Dendritic cell treated with granulocyte-macrophage colony-stimulating factor and Interleukin-4, amounts not matched to agents 40 ng/mL and 50 ng/mL, for 4 days (primary cell): ENCODE measurements around the gene LILRB4.
"Not testable (repeated sequence)": the region's sequence is repeated elsewhere in the genome, so short reads cannot be mapped to it uniquely, and the experiment has no call there.

Experiments
- H3K27ac Mint-ChIP-seq: one replicate; pipeline ENCODE4 v1.8.0; 2022; ENCODE audit warnings: mild to moderate bottlenecking, mixed read lengths
- H3K27me3 Mint-ChIP-seq: one replicate; pipeline ENCODE4 v1.8.0; 2022; ENCODE audit warnings: mild to moderate bottlenecking, mixed read lengths
- H3K36me3 Mint-ChIP-seq: one replicate; pipeline ENCODE4 v1.8.0; 2022; ENCODE audit warnings: low read depth, mixed read lengths
- H3K4me1 Mint-ChIP-seq: one replicate; pipeline ENCODE4 v1.8.0; 2022; ENCODE audit warnings: low read depth, mixed read lengths
- H3K4me3 Mint-ChIP-seq: one replicate; pipeline ENCODE4 v1.8.0; 2022; ENCODE audit warnings: mild to moderate bottlenecking, moderate library complexity, mixed read lengths
- H3K9me3 Mint-ChIP-seq: one replicate; pipeline ENCODE4 v1.8.0; 2022; ENCODE audit warnings: mixed read lengths
- intact Hi-C: fragments of 100-400 bp; cut with micrococcal nuclease; formaldehyde crosslinking; loops from one replicate; pipeline ENCODE4 v1.15.0; 2022

LILRB4 gene

GRCh38 chr19:54662730-54663129 lies at the start of gene LILRB4:
Gene LILRB4 (plus strand): TSS chr19:54662985. CDS start chr19:54663034, 49 bp downstream.
- Mint-ChIP-seq H3K27ac (peak within 1 kb of the TSS; percentile 81), H3K27me3 (peaks cover 12% of the 10 kb centered on the region), H3K9me3 (no peaks in the 10 kb centered on the region), H3K36me3 (peaks cover 51% of the 10 kb centered on the region), H3K4me1 (peaks cover 86% of the 10 kb centered on the region), H3K4me3 (peak within 1 kb of the TSS; percentile 92)
- intact Hi-C loops, result no loop called here

DNA sequence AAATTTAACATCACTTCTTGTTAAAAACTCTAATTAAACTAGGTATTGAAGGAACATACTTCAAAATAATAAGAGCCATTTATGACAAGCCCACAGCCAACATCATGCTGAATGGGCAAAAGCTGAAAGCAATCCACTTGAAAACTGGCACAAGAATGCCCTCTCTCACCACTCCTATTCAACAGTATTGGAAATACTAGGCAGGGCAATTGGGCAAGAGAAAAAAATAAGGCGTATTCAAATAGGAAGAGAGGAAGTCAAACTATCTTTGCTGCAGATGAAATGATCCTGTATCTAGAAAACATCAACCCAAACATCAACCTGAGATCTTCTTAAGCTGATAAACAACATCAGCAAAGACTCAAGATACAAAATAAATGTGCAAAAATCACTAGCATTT lies 48.1 kb upstream of the LILRB4 start:
- intact Hi-C loops, result no loop called here
- H3K27ac Mint-ChIP-seq, result no peak overlapping the region
- no peak overlapping the region for H3K4me3 Mint-ChIP-seq
- H3K27me3 Mint-ChIP-seq, result peaks cover 6% of the 10 kb centered on the region
- H3K4me1 Mint-ChIP-seq, result peaks cover 72% of the 10 kb centered on the region
- no peaks in the 10 kb centered on the region for H3K9me3 Mint-ChIP-seq
- no peaks in the 10 kb centered on the region for H3K36me3 Mint-ChIP-seq

DNA sequence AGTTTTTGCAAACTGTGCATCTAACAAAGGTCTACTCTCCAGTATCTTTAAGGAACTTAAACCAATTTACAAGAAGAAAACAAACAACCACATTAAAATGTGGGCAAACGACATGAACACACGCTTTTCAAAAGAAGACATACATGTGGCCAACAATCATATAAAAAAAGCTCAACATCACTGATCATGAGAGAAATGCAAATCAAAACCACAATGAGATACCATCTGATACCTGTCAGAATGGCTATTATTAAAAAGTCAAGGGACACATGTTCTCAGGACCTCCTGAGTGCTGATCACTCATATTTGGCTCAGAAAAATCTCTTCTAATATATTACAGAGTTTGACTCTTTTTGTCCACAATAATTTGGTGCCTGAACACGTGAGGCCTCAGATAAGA lies 46.7 kb upstream of the LILRB4 start:
- no peaks in the 10 kb centered on the region for H3K36me3 Mint-ChIP-seq
- H3K9me3 Mint-ChIP-seq, result no peaks in the 10 kb centered on the region
- peak overlapping the region; percentile 75 for H3K27ac Mint-ChIP-seq
- intact Hi-C loops, result no loop called here
- peaks cover 2% of the 10 kb centered on the region for H3K27me3 Mint-ChIP-seq
- peaks cover 62% of the 10 kb centered on the region for H3K4me1 Mint-ChIP-seq
- H3K4me3 Mint-ChIP-seq, result no peak overlapping the region

DNA sequence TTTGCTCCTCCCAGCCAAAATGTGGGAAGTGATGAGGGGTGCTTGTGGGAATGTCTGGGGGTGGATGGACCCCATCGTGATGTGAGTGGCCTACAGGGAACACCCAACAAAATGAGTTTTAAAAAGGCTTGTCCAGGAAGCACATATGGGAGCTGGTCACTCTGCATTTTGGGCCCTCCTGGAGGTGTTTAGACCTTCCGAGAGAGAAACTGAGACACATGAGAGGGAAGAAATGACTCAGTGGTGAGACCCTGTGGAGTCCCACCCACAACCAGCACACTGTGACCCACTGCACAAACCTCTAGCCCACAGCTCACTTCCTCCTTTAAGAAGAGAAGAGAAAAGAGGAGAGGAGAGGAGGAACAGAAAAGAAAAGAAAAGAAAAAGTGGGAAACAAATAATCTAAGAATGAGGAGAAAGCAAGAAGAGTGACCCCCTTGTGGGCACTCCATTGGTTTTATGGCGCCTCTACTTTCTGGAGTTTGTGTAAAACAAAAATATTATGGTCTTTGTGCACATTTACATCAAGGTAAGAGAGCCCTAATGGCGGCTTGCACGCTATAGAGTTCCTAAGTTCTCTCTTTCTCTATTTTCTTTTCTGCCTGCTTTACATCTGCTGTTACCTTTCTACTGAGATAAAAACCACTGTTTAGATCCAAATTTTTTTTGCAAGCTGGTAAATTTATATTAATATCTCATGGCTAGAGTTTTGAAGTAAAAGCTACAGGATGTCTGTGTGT lies 45.8 kb upstream of the LILRB4 start:
- peaks cover 64% of the 10 kb centered on the region for H3K4me1 Mint-ChIP-seq

DNA sequence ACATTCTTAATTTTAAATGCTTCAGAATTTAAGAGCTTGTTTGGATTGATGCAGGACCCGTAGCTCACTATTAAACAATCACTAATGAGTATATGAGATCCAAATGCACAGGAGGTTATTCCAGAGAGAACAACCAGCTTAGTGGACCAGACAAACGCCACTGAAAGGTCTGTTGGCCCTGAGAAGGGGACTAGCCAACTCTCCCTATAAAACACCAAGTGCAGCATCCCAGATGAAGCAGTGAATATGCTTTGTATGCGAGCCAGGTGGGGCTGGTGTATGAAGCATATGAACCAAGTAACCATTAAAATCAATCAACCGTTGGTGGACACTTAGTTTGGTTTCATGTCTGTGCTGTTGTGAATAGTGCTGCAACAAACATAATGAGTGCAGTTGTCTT lies 42.3 kb upstream of the LILRB4 start:
- Mint-ChIP-seq H3K4me3 (no peak overlapping the region), H3K27ac (no peak overlapping the region), H3K36me3 (no peaks in the 10 kb centered on the region), H3K27me3 (peaks cover under 1% of the 10 kb centered on the region), H3K9me3 (no peaks in the 10 kb centered on the region), H3K4me1 (peaks cover 68% of the 10 kb centered on the region)
- intact Hi-C loops, result no loop called here

More for the DNA sequence above, 45.8 kb upstream of the LILRB4 start:
- Mint-ChIP-seq H3K4me3 (peak overlapping the region; percentile 70), H3K9me3 (no peaks in the 10 kb centered on the region), H3K27ac (peak overlapping the region; percentile 75), H3K36me3 (no peaks in the 10 kb centered on the region), H3K27me3 (no peaks in the 10 kb centered on the region)
- intact Hi-C loops, result no loop called here

GRCh38 chr19:54622431-54622830 lies 40.4 kb upstream of the LILRB4 start:
- H3K4me1 Mint-ChIP-seq, result peaks cover 58% of the 10 kb centered on the region
- H3K27ac Mint-ChIP-seq, result peak overlapping the region; percentile 26
- H3K27me3 Mint-ChIP-seq, result peaks cover 6% of the 10 kb centered on the region
- no peaks in the 10 kb centered on the region for H3K36me3 Mint-ChIP-seq
- intact Hi-C loops, result no loop called here
- H3K4me3 Mint-ChIP-seq, result peak overlapping the region; percentile 45
- H3K9me3 Mint-ChIP-seq, result no peaks in the 10 kb centered on the region

DNA sequence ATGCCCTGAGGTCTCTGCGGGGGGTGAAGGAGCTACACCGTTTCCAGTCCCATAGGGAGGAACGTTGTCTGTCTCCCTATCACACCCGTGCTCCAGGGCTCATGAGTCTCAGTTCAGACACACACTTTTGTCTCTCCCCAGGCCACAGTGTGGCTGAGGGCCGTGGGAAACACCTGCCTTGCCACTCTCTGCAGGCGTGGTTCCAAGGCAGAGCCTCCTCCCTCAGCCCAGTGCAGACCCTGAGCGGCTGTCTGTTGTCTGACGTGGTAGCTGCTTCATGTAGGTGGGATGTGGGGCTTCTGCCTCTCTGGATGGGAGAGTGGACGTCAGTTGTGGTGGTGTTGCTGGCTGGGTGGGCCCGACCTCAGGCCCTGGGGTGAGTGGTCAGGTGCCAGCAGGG lies 38.6 kb upstream of the LILRB4 start:
- H3K4me1 Mint-ChIP-seq, result peaks cover 71% of the 10 kb centered on the region
- peak overlapping the region; percentile 48 for H3K27ac Mint-ChIP-seq
- H3K9me3 Mint-ChIP-seq, intact Hi-C loops, H3K27me3 Mint-ChIP-seq, H3K36me3 Mint-ChIP-seq, H3K4me3 Mint-ChIP-seq: not testable (repeated sequence)

DNA sequence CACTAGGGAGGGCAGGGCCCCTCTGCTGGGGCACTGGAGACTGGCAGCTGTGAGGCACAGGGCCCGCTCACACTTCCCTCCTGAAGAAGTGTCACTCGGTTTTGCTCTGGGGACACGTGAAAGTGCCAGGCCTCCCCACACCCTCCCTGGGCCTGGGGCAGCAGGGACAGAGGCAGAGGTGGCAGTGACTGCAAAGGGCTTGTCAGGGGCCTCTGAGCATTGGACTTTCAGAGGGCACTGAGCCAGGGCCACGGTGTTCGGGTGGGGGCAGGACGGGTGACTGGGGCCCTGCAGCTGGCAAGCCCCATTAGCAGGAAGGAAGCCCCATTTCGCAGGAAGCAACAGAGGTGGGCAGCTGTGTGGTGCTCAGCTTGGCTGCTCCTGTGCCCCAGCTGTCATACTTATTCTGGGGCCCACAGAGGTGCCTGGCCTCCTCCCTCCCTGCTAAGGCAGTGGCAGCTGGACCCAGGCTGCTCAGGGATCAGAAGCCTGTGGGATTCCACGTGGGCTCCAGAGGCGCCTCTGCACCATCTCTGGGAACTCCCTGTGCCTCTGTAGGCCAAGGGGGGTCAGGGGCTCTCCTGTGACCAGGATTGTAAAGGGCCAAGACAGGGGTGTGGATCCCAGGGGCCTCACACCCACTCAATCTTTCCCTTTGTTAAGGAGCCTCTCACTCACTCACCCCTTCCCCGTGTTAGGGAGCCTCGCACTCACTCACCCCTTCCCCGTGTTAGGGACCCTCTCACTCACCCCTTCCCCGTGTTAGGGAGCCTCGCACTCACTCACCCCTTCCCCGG lies 37.7 kb upstream of the LILRB4 start:
- Mint-ChIP-seq H3K27ac (peak overlapping the region; percentile 48), H3K4me1 (peaks cover 80% of the 10 kb centered on the region)
- H3K9me3 Mint-ChIP-seq, H3K4me3 Mint-ChIP-seq, H3K27me3 Mint-ChIP-seq, H3K36me3 Mint-ChIP-seq, intact Hi-C loops: not testable (repeated sequence)

DNA sequence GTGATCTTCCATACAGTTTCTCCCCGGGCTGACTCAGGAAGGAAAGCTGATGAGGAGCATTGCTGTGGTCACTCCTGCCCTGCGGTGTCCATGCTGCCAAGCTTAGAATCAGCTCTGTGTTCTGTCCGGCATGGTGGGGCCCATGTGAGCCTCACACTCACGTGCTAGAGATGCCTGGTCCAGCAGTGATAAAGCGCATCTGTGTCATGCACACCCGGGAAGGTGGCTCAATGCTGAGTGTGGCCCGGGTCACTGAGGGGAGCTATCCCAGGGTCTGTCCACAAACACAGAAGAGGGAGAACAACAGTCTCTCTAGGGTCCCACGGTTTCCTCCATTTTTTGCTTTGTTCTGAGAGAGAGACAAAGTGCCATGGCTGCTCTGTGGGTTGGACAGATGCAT lies 36.0 kb upstream of the LILRB4 start:
- H3K9me3 Mint-ChIP-seq, result no peaks in the 10 kb centered on the region
- H3K4me3 Mint-ChIP-seq, result no peak overlapping the region
- peaks cover 90% of the 10 kb centered on the region for H3K4me1 Mint-ChIP-seq
- peaks cover 6% of the 10 kb centered on the region for H3K27me3 Mint-ChIP-seq
- no peak overlapping the region for H3K27ac Mint-ChIP-seq
- intact Hi-C loops, result no loop called here
- H3K36me3 Mint-ChIP-seq, result peaks cover 16% of the 10 kb centered on the region

DNA sequence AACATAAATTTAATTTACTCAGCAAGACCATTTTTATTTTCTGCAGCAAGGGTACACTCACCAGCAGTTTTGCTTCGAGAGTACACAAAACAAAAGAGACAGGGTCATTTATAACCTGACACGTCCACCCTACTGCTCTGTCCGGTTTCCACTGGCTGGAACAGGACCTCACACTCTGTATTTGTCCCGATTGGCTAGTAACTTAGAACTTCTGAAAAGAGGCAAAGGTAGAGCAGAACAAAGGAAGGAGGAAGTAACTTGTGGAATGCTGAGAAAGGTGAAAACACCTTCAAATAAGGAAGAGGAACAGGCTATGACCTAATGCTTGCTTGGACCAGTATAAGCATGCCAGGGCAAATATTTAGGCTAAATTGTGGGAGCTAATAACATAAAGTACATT lies 34.9 kb upstream of the LILRB4 start:
- intact Hi-C loops, H3K9me3 Mint-ChIP-seq, H3K27me3 Mint-ChIP-seq, H3K4me3 Mint-ChIP-seq, H3K27ac Mint-ChIP-seq: not testable (repeated sequence)
- peaks cover 27% of the 10 kb centered on the region for H3K36me3 Mint-ChIP-seq
- H3K4me1 Mint-ChIP-seq, result peaks cover 90% of the 10 kb centered on the region

- H3K4me1 Mint-ChIP-seq, result peaks cover 87% of the 10 kb centered on the region
- peak within 1 kb of the TSS; percentile 97 for H3K4me3 Mint-ChIP-seq
- H3K9me3 Mint-ChIP-seq, intact Hi-C loops, H3K27me3 Mint-ChIP-seq: not testable (repeated sequence)
- peaks cover 51% of the 10 kb centered on the region for H3K36me3 Mint-ChIP-seq
- peak within 1 kb of the TSS; percentile 91 for H3K27ac Mint-ChIP-seq
These were observed 32.5 kb upstream of the LILRB4 start, which contains the start of gene LILRB1 for GRCh38 chr19:54630262-54630661. Gene LILRB1 (plus strand): TSS chr19:54630484. CDS start chr19:54631074, 590 bp downstream.

DNA sequence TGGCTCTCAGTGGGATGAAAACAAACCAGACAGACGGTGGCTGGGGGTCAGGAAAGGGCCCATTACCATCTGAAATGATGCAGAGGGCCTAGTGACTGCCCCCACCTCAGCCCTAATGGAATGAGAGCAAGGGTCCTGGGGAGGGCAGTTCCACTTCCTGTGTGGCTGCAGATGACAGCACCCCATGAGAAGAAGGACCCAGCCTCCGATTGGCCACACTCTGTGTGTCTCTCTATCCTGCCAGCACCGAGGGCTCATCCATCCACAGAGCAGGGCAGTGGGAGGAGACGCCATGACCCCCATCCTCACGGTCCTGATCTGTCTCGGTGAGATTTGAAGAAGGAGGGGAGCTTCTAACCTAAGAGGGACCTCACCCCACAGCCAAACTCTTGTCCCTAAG lies 32.0 kb upstream of the LILRB4 start:
- Mint-ChIP-seq H3K4me3 (peak overlapping the region; percentile 97), H3K4me1 (peaks cover 87% of the 10 kb centered on the region), H3K27me3 (peaks cover 2% of the 10 kb centered on the region), H3K36me3 (peaks cover 56% of the 10 kb centered on the region), H3K27ac (peak overlapping the region; percentile 91), H3K9me3 (no peaks in the 10 kb centered on the region)
- intact Hi-C loops, result no loop called here

DNA sequence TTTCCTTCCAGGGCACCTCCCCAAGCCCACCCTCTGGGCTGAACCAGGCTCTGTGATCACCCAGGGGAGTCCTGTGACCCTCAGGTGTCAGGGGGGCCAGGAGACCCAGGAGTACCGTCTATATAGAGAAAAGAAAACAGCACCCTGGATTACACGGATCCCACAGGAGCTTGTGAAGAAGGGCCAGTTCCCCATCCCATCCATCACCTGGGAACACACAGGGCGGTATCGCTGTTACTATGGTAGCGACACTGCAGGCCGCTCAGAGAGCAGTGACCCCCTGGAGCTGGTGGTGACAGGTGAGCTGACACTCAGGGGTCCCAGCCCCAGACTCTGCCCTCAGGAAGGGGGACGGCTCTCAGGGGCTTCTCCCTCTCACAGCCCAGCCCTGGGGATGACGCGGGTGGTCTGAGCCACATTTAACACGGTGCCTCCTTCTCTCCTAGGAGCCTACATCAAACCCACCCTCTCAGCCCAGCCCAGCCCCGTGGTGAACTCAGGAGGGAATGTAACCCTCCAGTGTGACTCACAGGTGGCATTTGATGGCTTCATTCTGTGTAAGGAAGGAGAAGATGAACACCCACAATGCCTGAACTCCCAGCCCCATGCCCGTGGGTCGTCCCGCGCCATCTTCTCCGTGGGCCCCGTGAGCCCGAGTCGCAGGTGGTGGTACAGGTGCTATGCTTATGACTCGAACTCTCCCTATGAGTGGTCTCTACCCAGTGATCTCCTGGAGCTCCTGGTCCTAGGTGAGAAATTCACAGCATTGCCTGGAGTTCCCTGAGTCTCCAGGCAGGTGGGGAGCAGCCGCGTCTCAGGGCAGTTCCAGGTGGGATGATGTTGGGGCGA lies 31.1 kb upstream of the LILRB4 start:
- H3K4me1 Mint-ChIP-seq, result peaks cover 93% of the 10 kb centered on the region
- peak overlapping the region; percentile 91 for H3K27ac Mint-ChIP-seq
- intact Hi-C loops, H3K9me3 Mint-ChIP-seq, H3K27me3 Mint-ChIP-seq: not testable (repeated sequence)
- H3K4me3 Mint-ChIP-seq, result peak overlapping the region; percentile 97
- H3K36me3 Mint-ChIP-seq, result peaks cover 65% of the 10 kb centered on the region

GRCh38 chr19:54632517-54632916 lies 30.3 kb upstream of the LILRB4 start:
- Mint-ChIP-seq H3K27ac (peak overlapping the region; percentile 91), H3K4me1 (peaks cover 90% of the 10 kb centered on the region), H3K4me3 (peak overlapping the region; percentile 97), H3K36me3 (peaks cover 73% of the 10 kb centered on the region)
- intact Hi-C loops, H3K27me3 Mint-ChIP-seq, H3K9me3 Mint-ChIP-seq: not testable (repeated sequence)
